HG02884 (cell line): Measurements from ENCODE around the gene C2orf42.
"Not testable (repeated sequence)": the region's sequence is repeated elsewhere in the genome, so short reads cannot be mapped to it uniquely, and the experiment has no call there.

Experiments used
- ATAC-seq: cut with Tn5 transposase; IDR thresholded peaks from one replicate; pipeline ENCODE4 v1.9.1; 2021; ENCODE audit warnings: mild to moderate bottlenecking, moderate library complexity; ENCODE audit not compliant: unreplicated experiment

The C2orf42 gene

GRCh38 chr2:70133491-70134322, 57.1 kb downstream of the C2orf42 start:
- ATAC-seq = no peak

DNA sequence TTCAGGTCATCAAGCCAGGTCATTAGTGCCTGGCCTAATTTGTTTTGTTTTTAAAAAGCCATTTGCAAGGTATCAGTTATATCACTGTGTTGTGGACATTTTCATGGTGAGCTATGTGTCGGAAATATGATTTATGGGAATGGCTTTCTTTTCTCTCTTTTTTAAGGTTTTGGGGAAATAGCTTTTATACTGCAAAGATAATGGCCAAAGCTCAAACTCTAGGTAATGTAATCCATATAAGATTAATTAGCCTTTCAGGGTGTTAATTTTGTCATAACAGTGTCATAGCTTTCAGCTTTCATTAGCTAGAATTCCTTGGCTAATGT, 57.7 kb downstream of the C2orf42 start:
- ATAC-seq = no peak

DNA sequence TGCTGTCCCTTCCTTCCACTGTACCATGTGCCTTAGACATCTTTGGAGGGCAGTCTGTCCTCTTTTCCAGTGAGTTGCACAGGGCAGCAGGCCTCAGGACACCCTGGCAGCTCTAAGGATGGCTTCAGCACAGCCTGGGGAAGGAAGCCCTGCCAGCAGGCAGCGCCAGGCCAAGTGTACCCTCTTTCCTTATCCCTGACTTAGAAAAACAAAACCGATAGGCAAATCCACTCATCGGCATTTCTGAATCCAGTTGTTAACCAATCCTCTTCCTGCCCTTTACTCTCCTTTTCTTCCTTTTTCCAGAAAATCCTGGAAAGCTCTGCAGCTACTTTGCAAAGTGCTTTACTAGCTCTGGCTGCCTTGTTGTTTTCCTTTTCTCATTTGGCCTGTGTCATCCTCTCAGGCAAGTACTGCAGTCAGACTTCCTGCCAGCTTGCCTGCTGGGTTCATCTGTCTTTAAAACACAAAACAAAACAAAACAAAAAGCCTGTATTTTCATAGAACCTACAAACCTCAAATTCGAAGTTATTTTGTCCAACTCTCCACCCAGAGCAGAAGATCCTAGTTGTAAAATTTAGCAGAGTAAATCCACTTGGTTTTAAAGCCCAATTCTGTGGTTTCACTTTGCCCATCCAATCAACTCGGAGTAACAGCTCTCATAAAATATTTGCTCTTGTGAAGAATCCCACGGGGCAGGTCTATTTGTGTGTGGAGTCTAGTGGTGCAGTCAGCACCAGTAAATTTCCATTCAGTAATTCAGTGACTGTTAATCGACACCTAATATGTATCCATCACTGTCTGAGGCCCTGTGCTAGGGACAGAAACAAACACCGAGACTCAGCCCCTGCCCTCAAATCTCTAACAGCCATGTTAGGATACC, 58.3 kb downstream of the C2orf42 start:
- peak; percentile 25 for ATAC-seq

DNA sequence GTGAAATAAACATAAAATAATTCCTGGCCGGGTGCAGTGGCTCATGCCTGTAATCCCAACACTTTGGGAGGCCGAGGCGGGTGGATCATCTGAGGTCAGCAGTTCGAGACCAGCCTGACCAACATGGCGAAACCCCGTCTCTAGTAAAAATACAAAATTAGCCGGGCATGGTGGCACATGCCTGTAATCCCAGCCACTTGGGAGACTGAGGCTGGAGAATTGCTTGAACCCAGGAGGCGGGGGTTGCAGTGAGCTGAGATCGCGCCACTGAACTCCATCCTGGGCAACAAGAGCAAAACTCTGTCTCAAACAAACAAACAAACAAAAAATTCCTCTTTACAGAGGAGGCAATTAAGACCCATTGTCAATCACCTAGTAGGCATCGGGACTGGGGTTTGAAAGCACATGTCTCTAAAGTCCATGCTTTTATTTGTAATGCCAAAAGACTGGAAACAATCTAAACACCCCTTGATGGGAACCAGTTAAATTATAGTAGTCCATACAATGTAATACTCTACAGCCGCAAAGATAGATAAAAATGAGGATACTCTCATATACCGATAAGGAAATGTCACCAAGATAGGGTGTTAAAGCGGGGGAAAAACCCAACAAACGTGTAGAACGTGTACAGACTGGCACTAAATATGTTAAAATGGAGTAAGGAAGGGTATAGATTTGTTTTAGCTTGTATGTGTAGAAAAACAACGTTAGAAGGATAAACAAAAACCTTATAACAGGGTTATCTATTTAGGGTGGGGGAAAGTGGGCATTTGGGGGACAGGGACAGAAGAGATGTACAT, 59.3 kb downstream of the C2orf42 start:
- ATAC-seq = not testable (repeated sequence)

DNA sequence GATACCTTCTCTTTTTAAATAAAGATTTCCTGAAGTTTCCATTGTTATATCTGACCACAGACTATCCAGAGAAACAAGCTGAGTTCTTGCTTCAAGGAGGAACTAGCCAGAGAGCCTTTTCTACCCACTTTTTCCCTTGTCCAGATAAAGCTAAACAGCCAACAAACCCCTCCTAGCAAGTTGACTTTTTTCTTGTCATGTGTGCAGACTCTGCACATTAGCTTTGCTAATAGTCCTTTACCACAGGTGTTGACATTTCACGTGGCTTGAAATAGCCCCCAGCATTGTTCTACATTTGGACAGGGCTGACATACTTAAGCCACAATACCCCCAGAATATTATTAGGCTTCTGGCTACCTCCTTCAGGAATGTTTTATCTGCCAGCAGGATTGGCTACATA, 62.8 kb downstream of the C2orf42 start:
- ATAC-seq = no peak

DNA sequence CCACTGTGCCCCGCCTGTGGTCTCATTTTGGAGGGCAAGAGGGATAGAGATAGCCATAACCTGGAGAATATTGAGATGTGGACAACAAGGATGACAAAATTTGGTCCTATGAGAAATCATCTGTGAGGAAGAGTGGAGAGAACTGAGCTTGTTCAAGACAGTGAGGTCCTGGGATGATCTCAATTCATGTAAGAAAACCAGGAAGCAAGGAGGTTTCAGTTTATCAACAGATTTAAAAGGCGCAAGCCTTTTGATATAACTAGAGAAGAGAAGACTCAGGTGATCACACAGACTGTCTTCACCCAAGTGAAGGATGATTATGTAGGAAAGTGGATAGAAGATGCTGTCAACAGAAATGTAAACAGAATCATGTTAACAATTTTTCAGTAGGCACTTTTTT, 64.4 kb downstream of the C2orf42 start:
- no peak for ATAC-seq

GRCh38 chr2:70125498-70125898, 65.3 kb downstream of the C2orf42 start:
- ATAC-seq = no peak

- no peak for ATAC-seq
These were observed 65.8 kb downstream of the C2orf42 start for GRCh38 chr2:70124983-70125480.

DNA sequence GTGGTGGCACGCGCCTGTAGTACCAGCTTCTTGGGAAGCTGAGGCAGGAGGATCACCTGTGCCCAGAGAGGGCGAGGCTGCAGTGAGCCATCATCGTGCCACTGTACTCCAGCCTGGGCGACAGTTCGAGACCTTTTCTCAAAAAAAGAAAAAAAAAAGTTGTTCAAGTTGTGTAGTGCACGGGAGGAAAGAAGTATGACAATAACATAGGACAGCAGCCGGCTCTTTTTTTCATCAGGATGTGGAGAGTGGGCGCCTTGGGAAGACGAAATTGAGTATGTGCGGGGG, 67.0 kb downstream of the C2orf42 start:
- no peak for ATAC-seq

DNA sequence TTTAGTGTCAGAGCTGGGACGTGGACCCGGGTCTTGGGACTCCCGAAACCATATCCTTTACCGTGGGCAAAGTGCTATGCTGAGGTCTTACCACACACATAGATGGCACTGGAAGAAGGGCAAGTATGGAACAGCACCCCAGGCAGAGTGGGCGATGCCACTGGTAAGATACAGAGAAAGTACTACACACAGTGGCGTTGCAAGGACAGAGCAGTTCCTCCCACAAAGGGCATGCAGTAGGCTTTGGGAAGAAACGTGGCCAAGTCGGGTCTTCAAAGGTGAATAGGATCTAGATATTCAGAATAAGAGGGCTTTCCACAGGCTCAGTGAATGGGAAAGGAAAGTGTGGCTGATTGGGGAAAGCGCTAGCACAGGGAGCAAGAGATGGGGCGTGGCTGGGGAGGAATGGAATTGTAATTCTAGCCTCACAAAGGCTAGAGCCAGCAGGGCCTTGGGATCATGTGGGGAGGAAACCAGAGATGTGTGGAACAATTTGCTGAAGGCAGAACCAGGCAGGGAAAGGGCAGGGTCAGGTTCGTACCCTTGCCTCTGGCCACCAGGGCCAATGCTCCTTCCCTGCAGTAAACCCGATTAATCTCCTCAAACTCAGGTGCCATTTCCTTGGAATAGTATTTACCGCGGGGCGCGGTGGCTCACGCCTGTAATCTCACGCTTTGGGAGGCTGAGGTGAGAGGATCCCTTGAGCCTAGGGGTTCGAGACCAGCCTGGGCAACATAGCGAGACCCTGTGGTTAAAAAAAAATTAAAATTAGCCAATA, 67.6 kb downstream of the C2orf42 start:
- no peak for ATAC-seq

DNA sequence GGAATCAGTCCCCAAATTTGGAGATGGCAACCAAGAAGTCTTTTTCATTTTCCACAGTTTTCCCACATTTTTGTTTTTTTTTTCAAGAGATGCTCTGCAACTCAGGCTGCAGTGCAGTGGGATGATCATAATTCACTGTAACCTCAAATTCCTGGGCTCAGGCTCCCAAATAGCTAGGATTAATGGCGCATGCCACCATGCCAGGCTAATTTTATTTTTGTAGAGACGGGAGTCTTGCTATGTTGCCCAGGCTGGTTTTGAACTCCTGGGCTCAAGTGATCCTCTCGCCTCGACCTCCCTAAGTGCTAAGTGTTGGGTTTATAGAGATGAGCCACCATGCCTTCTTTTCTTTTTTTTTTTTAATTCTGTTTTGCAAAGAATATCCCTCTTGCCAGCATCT, 68.3 kb downstream of the C2orf42 start:
- ATAC-seq = no peak

- no peak for ATAC-seq
These were observed 69.0 kb downstream of the C2orf42 start for GRCh38 chr2:70121627-70122372.

GRCh38 chr2:70118798-70119454, 71.9 kb downstream of the C2orf42 start:
- no peak for ATAC-seq

- no peak for ATAC-seq
These were observed 73.8 kb downstream of the C2orf42 start for GRCh38 chr2:70116936-70117552.

DNA sequence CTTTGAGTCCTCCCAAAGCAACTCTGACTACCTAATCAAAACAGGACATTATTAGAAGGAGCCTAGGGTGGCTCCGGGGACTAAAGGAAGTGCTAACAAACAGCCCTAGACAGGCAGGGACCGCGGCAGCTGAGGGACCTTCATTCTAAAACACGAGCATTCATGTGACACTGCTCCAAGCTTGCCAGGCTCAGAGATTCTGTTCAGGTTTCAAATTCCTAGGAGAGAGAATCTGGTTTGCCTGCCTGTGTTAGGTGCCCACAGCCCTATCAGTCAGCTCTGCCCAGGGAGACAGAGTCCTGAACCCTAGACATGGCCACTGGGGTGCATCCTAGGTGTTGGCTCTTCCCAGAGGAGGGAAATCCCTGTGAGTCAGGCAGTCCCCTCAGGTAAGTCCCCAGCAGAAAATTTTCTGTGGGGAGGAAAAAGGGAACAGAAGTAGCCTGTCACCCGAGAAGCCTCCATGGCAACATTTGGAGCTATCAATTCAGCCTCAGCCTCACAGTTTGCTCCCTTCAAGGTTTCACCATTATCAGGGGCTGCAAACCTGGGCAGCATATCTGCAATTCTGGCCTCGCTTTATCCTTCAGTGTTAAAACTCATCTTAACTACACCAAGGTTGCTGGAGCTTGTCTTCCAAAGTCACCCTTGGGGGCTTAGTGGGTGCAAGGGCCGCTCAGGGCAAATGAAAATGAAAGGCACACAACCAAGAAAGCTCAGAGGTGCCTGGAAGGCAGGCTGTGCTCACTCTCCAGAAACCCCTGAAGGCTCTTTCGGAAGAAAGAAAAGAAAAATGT, 75.0 kb downstream of the C2orf42 start:
- ATAC-seq = peak; percentile 55

DNA sequence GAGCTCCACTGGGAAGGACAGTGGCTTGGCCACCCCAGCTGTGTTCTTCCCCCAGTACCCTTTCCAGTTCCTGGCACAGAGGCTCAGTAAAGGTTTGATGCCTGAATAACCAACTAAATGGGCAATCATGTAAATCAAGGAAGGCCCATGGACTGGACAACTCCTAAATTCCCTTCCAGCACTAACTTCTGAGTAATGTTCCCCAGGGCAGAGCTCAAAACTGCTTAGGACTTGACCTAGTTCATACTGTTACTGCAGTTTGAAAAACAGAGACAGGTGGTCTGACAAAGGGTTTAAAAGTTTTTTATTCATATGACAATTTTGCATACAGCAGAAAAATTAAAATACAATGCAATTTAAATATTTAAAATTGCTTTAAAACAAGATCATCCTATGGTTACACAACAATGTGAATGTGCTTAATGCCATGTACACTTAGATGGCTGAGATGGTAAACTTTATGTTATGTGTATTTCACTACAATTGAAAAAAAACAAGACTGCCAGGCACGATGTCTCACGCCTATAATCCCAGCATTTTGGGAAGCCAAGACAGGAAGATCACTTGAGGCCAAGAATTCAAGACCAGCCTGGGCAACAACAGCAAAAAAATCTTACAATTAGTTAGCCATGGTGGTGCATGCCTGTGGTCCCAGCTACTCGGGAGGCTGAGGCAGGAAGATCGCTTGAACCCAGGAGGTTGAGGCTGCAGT, 77.3 kb downstream of the C2orf42 start:
- no peak for ATAC-seq

GRCh38 chr2:70111752-70112591, 78.8 kb downstream of the C2orf42 start:
- ATAC-seq = no peak
